Posterior vena cava (tissue), 2 donors: ENCODE results near the gene ARL16. TPM values are rescaled to one million over a fixed set of nuclear protein-coding genes. Genes with fewer than 3 reads are reported as not detected.

Experiments used
- DNase-seq: peaks from one replicate; pipeline ENCODE4 v3.0.0-alpha.2; 2020; ENCODE audit warnings: low spot score
- intact Hi-C, 2 donors: fragments of 100-400 bp; cut with DNase I; formaldehyde crosslinking; loops; one replicate each; pipeline versions ENCODE4 v1.14.1 to v1.14.2; 2022 to 2023
- total RNA-seq, 2 donors: library from RNA; stranded (reverse); fragmentation: NEBNext Ultra II Directional; extraction: Animal tissue kit (Norgen Biotek cat#: 25700); gene quantifications; one replicate each; pipeline ENCODE4 v1.2.1, GENCODE V29; 2021
- donor health status: DM: yes; HTN: yes; CAD: no.
- donor health status: DM: yes; HTN: yes; CAD: no.

Gene ARL16
- total RNA-seq, 2 donors from 2014 or later = 20.0 to 26.7 TPM

DNA sequence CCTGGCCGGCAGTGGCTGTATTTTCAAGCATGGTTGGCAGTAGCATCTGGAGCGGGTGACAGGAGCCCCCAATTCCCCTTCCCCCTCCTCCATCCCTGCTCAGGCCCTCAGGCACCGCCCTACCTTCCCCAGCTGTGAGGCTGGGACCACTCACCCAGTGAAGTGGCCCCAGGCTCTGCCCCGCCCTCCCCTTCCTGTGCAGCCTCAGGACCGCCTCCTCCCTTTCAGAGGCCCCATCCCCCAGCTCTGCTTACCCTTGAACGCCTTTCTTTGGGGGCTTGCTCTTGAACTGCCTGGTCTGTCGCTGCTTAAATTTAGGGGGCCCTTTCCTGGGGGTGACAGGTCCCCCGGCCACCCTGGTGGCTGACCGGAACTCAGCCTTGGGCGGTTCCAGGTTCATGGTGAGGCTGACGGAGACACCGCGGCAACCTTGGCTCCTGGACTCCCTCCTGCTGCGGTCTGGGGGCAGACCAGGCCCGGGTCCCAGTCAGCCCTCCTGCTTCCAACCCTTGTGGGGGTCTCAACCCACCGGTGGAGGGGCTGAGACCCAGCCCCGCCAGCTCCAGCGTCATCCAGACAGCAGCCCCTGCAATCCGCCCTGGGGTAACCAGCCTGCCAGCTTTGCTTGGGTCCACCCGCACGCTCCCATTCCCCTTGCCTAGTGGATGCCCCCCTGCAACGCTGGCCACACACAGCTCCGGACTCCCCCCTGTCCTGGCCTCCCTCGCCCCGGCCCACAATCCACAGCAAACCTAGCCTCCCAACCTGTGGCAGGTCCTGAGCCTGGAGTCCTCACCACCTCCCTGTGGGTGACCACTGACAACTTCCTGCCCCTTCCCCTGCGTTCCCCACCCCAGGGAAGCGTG, 30.5 kb downstream of the ARL16 start:
- intact Hi-C loops = no loop called here
- no peak for DNase-seq

DNA sequence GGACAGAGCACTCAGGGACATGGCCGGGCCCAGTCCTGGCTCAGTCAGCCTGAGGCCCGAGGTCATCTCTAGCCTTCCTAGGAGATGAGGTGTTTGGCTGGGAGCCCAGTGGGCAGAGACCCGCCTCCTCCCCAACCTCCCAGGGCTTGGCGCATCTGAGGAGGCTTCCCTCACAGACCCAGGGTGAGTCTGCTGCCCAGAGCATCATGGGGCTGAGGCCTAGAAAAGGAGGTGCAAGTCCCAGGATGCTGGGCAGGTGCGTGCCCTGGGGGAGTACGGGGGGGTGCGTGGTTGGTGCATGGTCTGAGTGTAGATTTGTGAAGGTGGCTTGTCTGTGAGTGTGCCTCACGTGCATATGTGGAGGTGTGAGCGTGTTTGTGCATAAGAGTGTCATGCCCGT, 31.9 kb downstream of the ARL16 start:
- no peak for DNase-seq
- intact Hi-C loops = no loop called here

DNA sequence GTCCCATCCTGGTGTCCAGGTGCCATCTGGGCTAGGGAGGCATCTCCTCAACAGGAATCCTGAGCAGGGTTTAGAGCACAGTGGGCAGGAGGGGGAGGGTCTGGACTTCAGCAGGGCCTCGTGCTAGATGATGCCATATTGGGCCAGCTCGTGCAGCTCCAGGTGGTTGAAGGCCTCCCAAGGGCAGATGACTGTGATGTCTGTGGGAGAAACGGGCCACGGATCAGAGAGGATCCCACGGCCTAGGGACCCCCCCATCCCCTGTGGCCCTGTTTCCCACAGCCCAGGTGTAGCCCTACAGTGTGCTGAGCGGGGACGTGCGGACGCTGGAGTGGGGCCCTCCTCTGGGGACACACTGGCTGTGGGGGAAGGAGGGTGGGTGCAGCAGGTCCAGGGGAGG, 32.6 kb downstream of the ARL16 start:
- intact Hi-C loops = no loop called here
- no peak for DNase-seq

DNA sequence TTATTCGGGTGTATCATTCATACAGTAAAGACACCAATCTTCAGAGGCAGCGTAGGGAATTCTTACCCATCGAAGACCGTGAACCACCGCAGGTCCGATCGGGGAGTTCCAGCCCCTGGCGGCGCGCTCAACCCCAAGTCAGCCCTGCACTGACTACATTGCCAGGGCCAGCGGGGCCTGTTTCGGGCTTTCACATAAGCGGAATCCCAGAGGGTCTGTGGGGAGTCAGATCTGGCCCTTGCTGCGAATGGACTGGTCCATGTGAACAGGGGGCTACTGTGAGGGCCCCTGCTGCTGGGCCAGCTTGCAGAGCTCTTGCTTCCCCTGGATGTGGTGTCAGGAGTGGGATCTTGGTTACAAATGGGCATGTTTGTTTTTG, 34.9 kb downstream of the ARL16 start:
- no peak for DNase-seq
- intact Hi-C loops = no loop called here

DNA sequence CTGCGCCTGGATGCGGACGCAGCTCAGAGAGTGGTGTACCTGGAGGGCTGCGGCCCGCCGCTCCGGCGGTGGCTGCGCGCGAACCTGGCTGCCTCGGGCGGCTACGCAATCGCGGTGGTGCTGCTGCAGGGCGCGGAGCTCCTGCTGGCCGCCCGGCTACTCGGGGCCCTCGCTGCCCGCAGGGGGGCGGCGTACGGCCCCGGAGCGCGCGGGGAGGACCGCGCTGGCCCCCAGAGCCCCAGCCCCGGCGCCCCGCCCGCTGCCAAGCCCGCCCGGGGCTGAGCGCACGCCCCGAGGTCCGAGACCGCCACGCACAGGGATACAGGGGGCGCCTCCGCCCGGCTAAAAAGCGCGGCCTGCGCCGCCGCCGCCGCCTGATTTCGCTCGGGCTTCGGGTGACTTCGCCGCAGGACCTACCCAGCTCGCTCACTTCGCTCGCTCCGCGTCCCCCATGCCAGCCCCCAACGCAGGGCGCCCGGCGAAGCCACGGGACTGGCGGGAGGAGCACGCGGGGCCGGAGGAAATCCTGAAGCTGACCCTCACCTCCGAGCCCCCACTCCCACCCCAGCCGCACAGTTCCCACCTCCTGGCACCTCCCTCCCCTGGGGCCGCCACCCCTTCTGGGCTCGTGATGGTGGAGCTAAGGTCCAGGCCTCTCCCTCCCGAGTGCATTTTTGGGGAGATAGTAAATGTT, 35.4 kb downstream of the ARL16 start:
- intact Hi-C loops = no loop called here
- no peak for DNase-seq

DNA sequence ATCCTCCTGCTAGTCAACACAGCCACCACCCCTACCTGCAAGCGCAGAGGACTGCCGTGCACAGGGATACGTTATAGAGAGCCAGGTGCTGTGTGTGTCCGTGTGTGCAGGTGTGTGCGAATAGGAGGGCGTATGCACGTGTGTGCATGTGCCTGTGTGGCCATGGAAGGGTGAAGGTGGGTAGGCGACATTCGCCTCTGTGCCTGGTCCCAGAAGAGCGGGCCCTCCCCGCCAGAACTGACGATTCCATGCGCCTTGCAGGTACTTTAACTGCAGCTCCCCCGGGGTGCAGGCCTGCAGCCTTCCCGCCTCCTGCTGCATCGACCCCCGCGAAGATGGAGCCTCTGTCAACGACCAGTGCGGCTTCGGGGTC, 36.0 kb downstream of the ARL16 start:
- DNase-seq = no peak
- intact Hi-C loops = no loop called here

DNA sequence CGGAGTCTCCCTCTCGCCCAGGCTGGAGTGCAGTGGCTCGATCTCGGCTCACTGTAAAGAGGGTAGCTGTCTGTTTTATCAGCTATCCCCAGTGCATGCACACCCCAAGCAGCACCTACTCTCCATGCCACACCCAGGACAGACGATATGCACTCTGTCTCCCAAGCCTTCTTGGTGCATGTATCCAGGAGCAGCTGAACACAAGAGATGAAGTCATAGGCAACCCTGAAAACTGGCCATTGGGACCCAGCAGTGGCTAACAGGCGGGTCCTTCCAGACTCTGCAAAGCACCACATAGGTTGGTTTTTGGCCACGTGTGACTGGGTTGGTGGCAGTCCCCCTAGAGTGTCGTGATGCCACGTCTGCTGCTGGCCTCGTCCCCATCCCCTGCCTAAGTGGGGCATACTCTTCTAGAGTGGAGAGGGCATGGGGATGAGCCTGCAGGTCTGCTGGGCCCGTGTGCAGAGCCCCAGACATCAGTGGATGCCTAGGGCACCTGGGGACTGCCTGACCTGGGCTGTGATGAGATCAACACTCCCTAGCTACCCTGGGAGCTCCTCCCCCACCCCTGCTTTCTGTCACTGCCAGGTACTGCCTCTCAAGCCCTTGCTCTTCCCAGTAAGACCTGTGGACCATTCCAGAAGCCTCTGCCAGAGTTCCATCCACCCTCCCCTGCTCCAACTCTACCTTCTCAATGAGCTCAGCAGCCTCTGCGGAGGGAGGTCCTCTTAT, 36.6 kb downstream of the ARL16 start:
- DNase-seq = no peak
- intact Hi-C loops = no loop called here

DNA sequence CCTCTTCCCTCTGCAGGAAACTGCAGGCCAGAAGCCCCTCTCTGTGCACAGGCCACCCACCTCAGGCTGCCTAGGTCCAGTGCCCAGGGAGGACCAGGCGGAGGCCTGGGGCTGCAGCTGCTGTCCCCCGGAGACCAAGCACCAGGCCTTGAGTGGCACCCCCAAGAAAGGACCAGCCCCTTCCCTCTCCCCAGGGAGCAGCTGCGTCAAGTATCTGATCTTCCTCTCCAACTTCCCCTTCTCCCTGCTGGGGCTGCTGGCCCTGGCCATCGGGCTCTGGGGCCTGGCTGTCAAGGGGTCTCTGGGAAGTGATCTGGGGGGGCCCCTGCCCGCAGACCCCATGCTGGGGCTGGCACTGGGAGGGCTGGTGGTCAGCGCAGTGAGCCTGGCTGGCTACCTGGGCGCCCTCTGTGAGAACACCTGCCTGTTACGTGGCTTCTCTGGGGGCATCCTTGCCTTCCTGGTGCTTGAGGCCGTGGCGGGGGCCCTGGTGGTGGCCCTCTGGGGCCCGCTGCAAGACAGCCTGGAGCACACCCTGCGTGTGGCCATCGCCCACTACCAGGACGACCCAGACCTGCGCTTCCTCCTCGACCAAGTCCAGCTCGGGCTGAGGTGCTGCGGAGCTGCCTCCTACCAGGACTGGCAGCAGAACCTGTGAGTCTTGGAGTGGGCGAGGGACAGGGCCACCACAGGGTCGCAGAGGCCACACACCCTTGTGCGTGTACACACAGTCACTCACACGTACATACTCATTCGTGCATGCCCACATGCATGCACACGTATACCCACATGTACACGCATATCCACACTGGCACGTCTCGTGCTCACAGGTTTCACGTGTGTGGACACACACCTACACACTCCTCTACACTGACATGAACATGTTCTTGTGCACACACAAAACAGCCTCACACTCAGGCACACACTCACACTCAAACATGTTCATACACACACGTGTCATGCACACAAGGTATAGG, 38.3 kb downstream of the ARL16 start:
- no peak for DNase-seq
- intact Hi-C loops = no loop called here

DNA sequence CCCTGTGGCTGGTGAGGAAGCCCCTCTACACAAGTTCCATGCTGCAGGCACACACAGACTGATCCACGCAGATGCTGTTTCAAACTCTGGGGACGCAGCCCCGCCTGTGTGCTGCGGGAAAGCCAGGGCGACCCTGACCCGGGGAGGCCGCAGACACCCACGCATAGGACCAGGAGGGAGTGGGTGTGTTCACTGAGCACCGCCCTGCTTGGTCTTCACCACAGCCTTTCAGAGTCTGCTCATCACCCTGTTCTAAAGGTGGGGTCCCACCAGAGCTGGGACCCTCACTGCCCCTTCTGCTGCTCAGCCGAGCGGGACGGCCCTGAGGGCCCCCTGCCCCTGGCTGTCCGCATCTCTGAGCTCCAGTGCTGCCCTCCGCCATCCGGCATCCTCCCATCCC, 39.1 kb downstream of the ARL16 start:
- no peak for DNase-seq
- intact Hi-C loops = no loop called here

DNA sequence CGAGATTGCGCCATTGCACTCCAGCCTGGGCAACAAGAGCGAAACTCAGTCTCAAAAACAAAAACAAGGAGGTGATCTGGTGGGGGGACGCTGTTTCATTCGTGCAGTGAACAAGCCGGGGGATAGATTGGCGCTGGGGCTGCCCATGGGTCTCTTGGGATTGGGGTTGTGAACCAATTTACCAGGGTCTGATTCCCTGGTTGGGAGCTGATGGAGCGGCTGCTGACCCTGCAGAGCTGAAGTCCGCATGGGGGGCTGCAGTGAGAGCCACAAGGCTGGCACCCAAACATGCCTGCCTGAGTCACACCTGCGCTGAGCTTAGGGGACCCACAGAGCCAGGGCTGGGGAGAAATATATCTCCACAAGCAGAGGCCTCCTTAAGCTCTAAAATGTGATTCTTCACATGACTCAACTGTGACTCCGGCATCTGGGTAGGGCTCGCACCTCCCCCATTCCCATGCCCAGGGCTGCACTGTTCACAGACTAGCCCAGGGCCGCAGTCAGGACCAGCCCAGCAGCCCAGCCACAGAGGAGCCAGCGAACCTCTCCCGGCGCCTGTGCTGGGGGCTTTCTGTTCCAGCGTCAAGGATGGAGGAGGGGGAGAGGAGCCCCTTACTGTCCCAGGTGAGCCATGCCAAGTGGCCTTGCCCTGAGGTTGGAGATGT, 41.6 kb downstream of the ARL16 start:
- intact Hi-C loops = no loop called here
- DNase-seq = no peak

DNA sequence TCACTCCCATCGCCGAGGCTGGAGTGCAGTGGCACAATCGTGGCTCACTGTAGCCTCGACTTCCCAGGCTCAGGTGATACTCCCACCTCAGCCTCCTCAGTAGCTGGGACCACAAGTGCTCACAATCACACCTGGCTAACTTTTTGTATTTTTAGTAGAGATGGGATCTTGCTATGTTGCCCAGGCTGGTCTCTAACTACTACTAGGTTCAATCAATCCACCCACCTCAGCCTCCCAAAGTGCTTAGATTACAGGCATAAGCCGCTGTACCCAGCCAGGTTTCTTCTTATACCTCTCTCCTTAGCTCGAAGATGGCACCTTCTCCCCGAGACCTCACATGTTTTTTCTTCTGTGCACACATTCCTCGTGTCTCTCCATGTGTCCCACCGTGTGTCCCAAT, 43.6 kb downstream of the ARL16 start:
- intact Hi-C loops = no loop called here
- no peak for DNase-seq

DNA sequence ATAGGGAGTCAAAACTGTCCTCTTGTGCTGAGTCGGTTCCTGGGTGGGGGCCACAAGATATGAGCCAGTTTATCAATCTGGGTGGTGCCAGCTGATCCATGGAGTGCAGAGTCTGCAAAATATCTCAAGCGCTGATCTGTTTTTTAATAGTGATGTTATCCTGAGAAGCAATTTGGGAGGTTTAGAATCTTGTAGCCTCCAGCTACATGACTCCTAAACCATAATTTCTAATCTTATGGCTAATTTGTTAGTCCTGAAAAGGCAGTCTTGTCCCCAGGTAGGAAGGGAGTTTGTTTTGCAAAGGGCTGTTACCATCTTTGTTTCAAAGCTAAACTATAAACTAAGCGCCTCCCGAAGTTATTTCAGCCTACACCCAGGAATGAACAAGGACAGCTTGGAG, 44.9 kb downstream of the ARL16 start:
- DNase-seq = no peak
- intact Hi-C loops = loop anchor here in 1 of 2 donors (5.0 kb wide), 1 partner anchor 1666 kb away; no protein-coding TSS in a partner anchor

DNA sequence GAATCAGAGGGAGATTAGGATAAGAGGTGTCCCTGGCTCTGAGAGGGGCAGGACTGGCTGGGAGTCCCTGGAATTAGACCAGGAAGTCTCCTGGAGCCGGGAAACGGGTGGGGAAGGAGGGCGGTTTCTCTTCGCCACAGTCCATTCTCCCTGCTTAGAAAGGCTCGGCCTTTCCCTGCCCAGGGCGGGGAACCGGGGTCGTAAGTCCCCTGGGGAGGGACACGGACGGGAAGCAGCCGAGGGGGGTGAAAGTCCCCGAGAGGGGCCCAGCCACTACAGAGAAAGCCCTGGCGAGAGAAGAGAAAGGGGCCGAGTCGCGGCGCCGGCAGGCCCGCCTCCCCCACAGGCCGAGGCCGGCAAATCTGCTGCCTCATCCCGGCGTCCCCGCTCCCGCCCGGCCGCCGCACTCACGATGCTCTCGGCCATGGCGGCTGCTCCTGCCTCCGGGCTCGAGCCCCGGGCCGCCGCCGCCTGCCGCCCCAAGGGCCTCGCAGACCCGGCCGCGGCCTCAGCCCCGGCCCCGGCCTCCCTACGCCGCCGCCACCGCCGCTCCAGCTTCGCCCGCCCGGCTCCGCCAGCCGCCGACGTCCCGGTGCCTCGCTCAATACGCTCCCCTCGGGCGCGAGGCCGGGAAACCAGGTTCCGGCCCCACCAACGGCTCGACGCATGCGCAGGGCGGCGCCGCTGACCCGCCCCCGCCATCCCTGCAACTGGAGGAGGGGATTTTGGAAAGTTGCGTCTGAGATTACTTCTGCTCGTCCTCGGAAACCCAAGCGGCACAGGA, 46.9 kb downstream of the ARL16 start, which contains the start of the genes NPLOC4 and TSPAN10:
NPLOC4 (minus strand) TSS at position 608 of the 784 bp plus-strand sequence; CDS start at position 426, 182 bp downstream.
TSPAN10 (plus strand) TSS at position 692 of the 784 bp plus-strand sequence. CDS start 5,217 bp downstream, outside the sequence.
- intact Hi-C loops = loop anchor here in 1 of 2 donors (1.0 to 5.0 kb wide), 2 partner anchors 25 to 1664 kb away; no protein-coding TSS in a partner anchor
- DNase-seq = peak; percentile 96

DNA sequence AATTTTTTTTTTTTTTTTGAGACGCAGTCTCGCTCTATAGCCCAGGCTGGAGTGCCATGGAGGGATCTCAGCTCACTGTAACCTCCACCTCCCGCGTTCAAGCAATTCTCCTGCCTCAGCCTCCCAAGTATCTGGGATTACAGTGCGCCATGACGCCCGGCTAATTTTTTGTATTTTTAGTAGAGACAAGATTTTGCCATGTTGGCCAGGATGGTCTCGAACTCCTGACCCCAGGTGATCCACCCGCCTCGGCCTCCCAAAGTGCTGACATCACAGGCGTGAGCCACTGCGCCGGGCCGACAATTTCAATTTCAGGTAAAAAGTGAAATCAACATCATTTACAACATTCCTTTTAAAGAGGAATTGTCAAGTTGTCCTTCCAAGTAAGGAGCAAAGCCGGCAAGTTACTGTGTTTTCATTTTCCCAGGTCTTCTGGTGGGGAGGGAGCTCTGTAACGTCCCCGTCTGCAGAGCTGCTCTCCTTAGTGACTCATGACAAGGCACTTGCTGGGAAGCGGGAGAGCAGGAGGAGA, 47.6 kb downstream of the ARL16 start:
- intact Hi-C loops = loop anchor here in 1 of 2 donors (1.0 to 5.0 kb wide), 2 partner anchors 25 to 1664 kb away; no protein-coding TSS in a partner anchor
- no peak for DNase-seq

DNA sequence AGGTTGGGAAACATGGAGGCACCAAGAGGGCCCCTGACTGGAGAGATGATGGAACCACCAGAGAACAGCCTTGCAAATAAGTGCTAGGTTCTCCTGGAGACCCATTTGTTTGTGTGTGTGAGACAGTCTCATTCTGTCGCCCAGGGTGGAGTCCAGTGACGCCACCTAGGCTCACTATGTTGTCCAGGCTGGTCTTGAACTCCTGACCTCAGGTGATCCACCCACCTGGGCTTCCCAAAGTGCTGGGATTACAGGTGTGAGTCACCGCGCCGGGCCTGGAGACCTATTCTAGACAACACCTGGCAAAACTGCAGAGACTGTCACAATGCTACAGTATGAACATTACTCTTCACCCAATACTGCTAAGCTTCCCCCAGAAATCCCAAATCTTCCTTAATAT, 48.2 kb downstream of the ARL16 start:
- no peak for DNase-seq
- intact Hi-C loops = loop anchor here in 1 of 2 donors (5.0 kb wide), 1 partner anchor 1663 kb away; no protein-coding TSS in a partner anchor

DNA sequence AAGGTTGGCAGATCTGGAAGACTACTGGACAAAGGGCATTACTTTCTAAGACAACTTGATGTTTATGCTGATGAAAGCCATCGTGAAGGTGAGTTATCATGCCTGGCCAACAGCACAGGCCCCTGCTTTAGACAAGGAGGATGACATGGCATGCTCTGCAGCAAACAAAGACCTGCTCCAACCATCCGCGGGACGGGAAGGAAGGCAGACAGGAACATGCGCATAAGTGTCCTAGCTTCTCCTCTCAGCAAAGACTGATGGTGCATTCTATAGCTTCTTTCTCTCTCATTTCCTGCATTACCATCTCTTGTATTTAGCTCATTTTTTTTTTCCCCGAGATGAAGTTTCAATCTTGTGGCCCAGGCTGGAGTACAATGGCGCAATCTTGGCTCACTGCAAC, 52.1 kb downstream of the ARL16 start:
- intact Hi-C loops = no loop called here
- no peak for DNase-seq
